Adipocyte (in vitro differentiated cells): ENCODE measurements around the gene RNU6-9.

ENCODE experiments used
- DNase-seq: peaks from one replicate; pipeline ENCODE4 v3.0.0-alpha.2; 2015; ENCODE audit warnings: low read depth
- H3K27me3 ChIP-seq: replicated peaks from 2 replicates; pipeline ENCODE4 v1.7.0; 2013; ENCODE audit warnings: mild to moderate bottlenecking, low read length, moderate library complexity; ENCODE audit not compliant: control insufficient read depth, insufficient read depth
- H3K36me3 ChIP-seq: 2 replicates; pipeline ENCODE4 v1.7.0; 2013; ENCODE audit warnings: low read length, mild to moderate bottlenecking, moderate library complexity; ENCODE audit not compliant: control insufficient read depth, insufficient read depth, severe bottlenecking
- H3K4me1 ChIP-seq: 2 replicates; pipeline ENCODE4 v1.7.0; 2013; ENCODE audit warnings: mild to moderate bottlenecking, low read length, moderate library complexity; ENCODE audit not compliant: control insufficient read depth, insufficient read depth
- H3K4me3 ChIP-seq: 2 replicates; pipeline ENCODE4 v1.7.0; 2013; ENCODE audit warnings: mild to moderate bottlenecking, low read length, moderate library complexity
- H3K9ac ChIP-seq: 2 replicates; pipeline ENCODE4 v1.7.0; 2013; ENCODE audit warnings: mild to moderate bottlenecking, low read length, moderate library complexity
- H3K9me3 ChIP-seq: 2 replicates; pipeline ENCODE4 v1.7.0; 2013; ENCODE audit warnings: mild to moderate bottlenecking, low read length, moderate library complexity; ENCODE audit not compliant: control insufficient read depth

Gene RNU6-9

DNA sequence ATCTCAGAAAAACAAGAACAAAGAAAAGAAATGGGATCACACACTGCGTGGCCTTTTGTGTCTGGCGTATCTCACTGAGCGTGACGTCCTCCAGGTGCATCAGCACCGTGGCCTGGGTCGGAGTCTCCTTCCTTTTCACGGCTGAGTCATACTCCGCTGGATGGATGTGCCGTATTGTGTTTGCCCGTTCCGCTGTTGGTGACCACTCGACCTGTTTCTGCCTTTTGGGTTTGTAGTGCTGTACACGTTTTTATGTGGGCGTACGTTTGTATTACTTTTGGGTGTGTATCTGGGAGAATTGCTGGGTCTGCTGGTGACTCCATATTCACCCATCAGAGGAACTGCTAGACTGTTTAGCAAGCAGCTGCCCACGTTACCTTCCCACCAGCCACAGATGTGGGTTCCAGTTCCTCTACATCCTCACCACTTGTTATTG is 44.0 kb downstream of the RNU6-9 start:
- H3K36me3 ChIP-seq: peaks cover 36% of the 10 kb centered on the region

DNA sequence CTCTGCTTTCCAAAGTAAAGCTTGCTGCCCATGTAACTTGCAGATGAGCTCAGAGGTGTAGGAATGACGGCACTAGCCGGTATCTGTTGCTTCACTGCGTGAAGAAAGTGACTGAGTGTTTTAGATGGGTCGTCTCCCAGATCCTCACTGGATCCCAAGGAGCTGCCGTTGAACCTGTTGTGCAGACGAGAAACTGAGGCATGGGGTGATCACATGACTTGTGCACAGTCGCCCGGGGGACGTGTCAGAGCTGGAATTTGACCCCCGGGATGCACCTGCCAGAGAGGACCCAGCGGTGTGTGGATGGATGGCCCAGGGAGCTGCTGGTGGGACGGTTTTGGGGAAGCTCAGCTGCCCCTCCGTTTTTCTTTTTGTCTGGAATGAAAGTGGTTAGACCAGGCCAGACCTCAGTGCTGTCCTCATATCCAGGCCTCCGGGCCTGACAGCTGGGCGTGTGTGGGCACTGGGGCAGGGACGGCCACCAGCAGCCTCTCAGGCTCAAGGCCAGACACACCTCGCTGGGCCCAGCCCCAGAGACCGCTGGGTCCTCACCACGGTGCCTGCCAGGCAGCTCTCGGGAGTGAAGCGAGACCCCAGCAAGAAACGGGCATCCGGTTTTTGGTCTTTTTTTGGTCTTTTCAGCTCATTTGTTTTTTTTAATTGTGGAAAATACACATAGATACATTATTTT is 45.1 kb downstream of the RNU6-9 start:
- Histone ChIP-seq H3K9ac (no peak overlapping the region), H3K27me3 (no peaks in the 10 kb centered on the region), H3K4me3 (no peak overlapping the region), H3K9me3 (no peaks in the 10 kb centered on the region), H3K36me3 (peaks cover 38% of the 10 kb centered on the region), H3K4me1 (peaks cover 21% of the 10 kb centered on the region)
- DNase-seq: no peak

More for the DNA sequence above, 44.0 kb downstream of the RNU6-9 start:
- H3K9me3 ChIP-seq: no peaks in the 10 kb centered on the region
- H3K9ac ChIP-seq: no peak overlapping the region
- no peaks in the 10 kb centered on the region for H3K27me3 ChIP-seq
- no peak for DNase-seq
- peaks cover 31% of the 10 kb centered on the region for H3K4me1 ChIP-seq
- no peak overlapping the region for H3K4me3 ChIP-seq

DNA sequence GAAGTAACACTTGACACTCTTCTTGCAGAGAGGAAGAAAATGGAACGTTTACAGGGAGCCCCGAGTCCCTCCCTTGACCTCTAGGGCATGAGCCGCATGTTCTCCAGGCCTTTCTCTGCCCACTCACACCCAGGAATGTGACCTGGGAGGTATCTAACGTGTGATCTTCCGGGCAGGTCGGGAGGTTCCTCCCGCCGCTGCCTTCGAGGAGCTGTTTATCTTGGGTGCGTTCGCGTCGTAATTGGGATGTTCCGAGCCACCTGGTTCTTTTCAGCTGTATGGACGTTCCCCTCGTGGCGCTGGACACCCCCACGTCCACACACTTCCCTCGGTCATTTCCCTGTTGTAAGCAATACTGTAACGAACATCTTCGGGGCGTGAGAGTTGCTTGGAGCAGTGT is 46.2 kb downstream of the RNU6-9 start:
- no peak for DNase-seq
- no peak overlapping the region for H3K4me3 ChIP-seq
- H3K36me3 ChIP-seq: peaks cover 38% of the 10 kb centered on the region
- no peak overlapping the region for H3K9ac ChIP-seq
- no peaks in the 10 kb centered on the region for H3K27me3 ChIP-seq
- H3K9me3 ChIP-seq: no peaks in the 10 kb centered on the region
- H3K4me1 ChIP-seq: peaks cover 10% of the 10 kb centered on the region

DNA sequence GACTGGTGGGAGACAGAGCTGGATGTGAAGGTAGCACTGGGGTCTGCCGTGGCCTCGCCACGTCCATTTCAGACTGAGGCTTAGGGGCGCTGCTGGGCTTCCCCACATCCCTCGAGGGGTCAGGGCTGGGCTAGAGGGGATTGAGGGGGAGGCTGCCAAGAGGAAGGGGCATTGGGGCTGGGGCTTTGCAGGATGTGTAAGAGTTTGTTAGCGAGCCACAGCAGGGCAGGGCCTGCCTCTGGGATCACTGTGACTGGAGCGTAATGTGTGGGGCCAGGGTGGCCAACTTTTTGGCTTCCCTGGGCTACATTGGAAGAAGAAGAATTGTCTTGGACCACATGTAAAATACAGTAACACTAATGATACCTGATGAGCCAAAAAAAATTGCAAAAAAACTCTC is 46.6 kb downstream of the RNU6-9 start:
- Histone ChIP-seq H3K4me1 (peaks cover 10% of the 10 kb centered on the region), H3K27me3 (no peaks in the 10 kb centered on the region), H3K9me3 (no peaks in the 10 kb centered on the region), H3K9ac (no peak overlapping the region), H3K4me3 (no peak overlapping the region), H3K36me3 (peaks cover 38% of the 10 kb centered on the region)
- DNase-seq: no peak

DNA sequence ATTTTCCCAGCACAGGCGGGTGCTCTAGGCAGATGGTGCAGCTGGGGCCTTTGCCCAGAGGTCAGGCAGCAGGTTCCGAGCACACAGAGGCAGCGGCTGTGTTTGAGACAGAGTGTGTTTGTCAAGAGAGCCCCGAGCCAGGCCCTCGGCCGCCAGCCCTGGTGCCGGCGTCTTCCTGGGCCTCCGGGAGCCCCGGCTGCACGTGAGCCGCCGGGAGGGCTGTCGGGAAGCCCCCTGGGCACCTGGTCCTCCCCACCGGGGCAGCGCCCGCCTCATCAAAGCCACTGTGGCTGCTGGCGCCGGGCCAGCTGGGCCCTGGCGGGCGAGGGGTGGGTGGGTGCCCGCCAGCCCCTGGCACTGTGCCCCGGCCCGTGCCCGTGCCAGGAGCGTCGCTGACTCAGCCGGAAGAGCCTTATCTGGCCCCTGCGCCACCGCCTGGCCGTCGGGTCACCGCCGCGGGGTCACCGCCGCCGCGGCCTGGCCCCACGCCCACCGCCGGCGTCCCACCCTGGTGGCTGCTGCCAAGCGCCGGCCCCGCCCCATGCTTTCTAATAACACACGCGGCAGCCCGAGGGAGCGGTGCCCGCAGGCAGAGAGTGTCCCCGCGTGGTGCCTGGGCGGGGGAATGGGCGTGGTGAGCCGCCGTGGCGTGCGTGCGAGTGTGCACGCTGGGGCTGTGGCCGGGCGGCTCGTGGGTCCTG is 47.5 kb downstream of the RNU6-9 start:
- DNase-seq: no peak
- Histone ChIP-seq H3K36me3 (peaks cover 38% of the 10 kb centered on the region), H3K4me3 (no peak overlapping the region), H3K9ac (no peak overlapping the region), H3K4me1 (peaks cover 7% of the 10 kb centered on the region), H3K27me3 (no peaks in the 10 kb centered on the region), H3K9me3 (no peaks in the 10 kb centered on the region)

DNA sequence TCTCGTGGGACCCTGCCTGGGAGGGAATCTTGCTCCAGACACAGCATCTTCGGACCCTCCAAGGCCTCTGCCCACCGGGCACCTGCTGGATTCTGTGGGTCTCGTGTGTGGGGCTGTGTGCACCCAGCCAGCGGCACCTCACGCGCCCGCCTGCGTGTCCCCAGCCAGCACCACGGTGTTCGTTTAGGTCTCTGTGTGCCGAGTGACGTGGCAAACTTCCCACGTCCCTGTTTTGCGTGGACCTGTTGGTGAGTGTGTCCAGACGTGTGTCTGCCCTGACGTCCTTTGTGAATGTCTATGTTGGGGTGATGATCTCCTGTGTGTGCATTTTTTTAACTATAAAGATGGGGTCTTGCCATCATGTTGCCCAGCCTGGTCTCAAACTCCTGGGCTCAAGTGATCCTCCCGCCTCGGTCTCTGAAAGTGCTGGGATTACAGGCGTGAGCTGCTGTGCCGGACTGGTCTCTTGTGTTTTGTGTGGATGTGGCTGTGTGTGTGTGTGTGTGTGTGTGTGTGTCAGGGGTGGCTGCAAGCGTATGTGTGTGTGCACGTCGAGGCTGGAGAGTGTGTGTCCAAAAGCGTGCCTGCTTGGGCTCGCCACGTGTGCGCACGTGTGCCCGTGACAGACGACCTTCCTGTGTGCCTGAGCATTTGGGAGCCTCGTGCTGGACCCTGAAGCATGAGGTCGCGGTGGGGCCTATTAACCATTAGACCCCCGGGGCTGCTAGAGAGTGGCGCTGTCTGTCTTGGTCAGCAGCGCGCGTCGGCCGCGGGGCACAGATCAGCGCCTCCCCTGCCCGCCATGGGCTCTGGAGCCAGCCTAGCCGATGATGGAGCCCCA is 48.2 kb downstream of the RNU6-9 start:
- H3K4me3 ChIP-seq: no peak overlapping the region
- no peaks in the 10 kb centered on the region for H3K27me3 ChIP-seq
- peaks cover 7% of the 10 kb centered on the region for H3K4me1 ChIP-seq
- no peak overlapping the region for H3K9ac ChIP-seq
- no peaks in the 10 kb centered on the region for H3K9me3 ChIP-seq
- H3K36me3 ChIP-seq: peaks cover 33% of the 10 kb centered on the region
- DNase-seq: no peak

DNA sequence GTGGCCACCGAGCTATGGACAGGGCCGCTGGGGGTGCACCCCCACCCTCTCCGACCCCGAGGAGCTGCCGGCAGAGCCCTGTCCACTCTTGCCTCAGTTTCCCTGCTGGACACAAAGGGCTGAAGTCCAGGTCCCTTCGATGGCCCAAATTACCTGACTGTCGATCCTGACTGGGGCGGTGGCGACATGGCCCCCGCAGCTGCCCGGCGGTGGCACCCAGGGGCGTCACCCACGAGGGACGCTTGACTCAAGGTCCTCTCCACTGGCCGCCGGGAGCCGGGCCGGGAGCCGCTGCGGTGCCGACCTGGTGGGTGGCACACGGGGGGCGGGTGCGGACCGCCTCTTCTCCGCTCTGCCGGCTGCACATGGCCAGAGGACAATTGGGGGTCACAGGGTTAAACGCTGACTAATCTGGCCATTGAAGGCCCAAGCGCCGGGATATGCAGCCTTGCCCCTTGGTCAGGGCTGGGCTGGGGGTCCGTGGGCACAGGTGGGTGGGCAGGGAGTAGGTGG is 48.9 kb downstream of the RNU6-9 start:
- Histone ChIP-seq H3K27me3 (no peaks in the 10 kb centered on the region), H3K4me3 (no peak overlapping the region), H3K36me3 (peaks cover 32% of the 10 kb centered on the region), H3K9ac (no peak overlapping the region), H3K4me1 (peaks cover 7% of the 10 kb centered on the region), H3K9me3 (no peaks in the 10 kb centered on the region)
- DNase-seq: no peak
